ENCODE data around the gene FNDC3A. TPM values are rescaled to one million over a fixed set of nuclear protein-coding genes. Genes with fewer than 3 reads are reported as not detected.
"Not testable (repeated sequence)": the region's sequence is repeated elsewhere in the genome, so short reads cannot be mapped to it uniquely, and the experiment has no call there.

Gene FNDC3A
- polyA plus RNA-seq, 3 donors = 66.6 to 81.9 (median 80.6) TPM

GRCh38 chr13:49029570-49029969 is 53.9 kb downstream of the FNDC3A start:
- DNase-seq = no peak

- no peak for DNase-seq
Observed at GRCh38 chr13:49030213-49030612, 54.5 kb downstream of the FNDC3A start.

GRCh38 chr13:49040872-49041271 is 65.2 kb downstream of the FNDC3A start:
- DNase-seq = no peak

- DNase-seq = no peak
Observed at GRCh38 chr13:49042476-49042875, 66.8 kb downstream of the FNDC3A start.

- DNase-seq = no peak
Observed at GRCh38 chr13:49044008-49044407, 68.3 kb downstream of the FNDC3A start.

GRCh38 chr13:49044836-49045235 is 69.1 kb downstream of the FNDC3A start:
- DNase-seq = no peak

- no peak for DNase-seq
Observed at GRCh38 chr13:49046002-49046401, 70.3 kb downstream of the FNDC3A start.

- no peak for DNase-seq
Observed at GRCh38 chr13:49046519-49046918, 70.8 kb downstream of the FNDC3A start.

GRCh38 chr13:49052813-49053212 is 77.1 kb downstream of the FNDC3A start:
- DNase-seq = no peak

GRCh38 chr13:49053215-49053614 is 77.5 kb downstream of the FNDC3A start:
- DNase-seq = no peak

- no peak for DNase-seq
Observed at GRCh38 chr13:49053906-49054305, 78.2 kb downstream of the FNDC3A start.

- DNase-seq = no peak
Observed at GRCh38 chr13:49055021-49055420, 79.3 kb downstream of the FNDC3A start.

GRCh38 chr13:49057176-49057575 is 81.5 kb downstream of the FNDC3A start:
- no peak for DNase-seq

GRCh38 chr13:49058761-49059160 is 83.0 kb downstream of the FNDC3A start:
- DNase-seq = no peak

GRCh38 chr13:49060678-49061387 is 85.1 kb downstream of the FNDC3A start:
- DNase-seq = no peak

GRCh38 chr13:49061388-49061752 is 85.7 kb downstream of the FNDC3A start:
- not testable (repeated sequence) for DNase-seq

GRCh38 chr13:49062297-49062896 is 86.7 kb downstream of the FNDC3A start:
- no peak for DNase-seq

- DNase-seq = no peak
Observed at GRCh38 chr13:49063011-49063410, 87.3 kb downstream of the FNDC3A start.

- DNase-seq = no peak
Observed at GRCh38 chr13:49063497-49063896, 87.8 kb downstream of the FNDC3A start.

GRCh38 chr13:49064476-49064875 is 88.8 kb downstream of the FNDC3A start:
- DNase-seq = no peak

GRCh38 chr13:49066856-49067255 is 91.1 kb downstream of the FNDC3A start:
- no peak for DNase-seq

GRCh38 chr13:49068498-49068897 is 92.8 kb downstream of the FNDC3A start:
- DNase-seq = not testable (repeated sequence)

- not testable (repeated sequence) for DNase-seq
Observed at GRCh38 chr13:49070021-49070420, 94.3 kb downstream of the FNDC3A start.

All from renal pelvis (tissue), 4 donors.